ENCODE data around the gene ARL5B.

DNA sequence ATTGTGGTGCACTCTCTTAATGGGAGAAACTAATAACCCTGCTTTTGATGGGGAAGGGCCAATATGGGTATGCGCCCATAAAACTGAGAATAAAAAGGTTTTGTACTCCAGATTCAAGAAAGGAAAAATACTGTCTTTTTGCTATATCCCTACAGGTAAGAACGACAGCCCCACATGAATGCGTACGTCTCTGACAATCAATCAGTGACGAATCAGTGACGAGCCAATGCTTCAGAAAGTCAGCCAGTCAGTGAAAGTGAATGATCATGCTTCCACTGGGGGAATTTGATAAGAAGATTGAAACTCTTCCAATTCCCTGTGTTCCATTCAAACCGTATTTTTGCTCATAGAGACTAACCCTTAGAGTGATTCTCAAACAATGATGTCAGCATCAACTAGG is 26.3 kb downstream of the ARL5B start:
- no peak for TF ChIP-seq POLR2A (IDR thresholded peaks at IDR 0.05)
- TF ChIP-seq, protein P1, sequence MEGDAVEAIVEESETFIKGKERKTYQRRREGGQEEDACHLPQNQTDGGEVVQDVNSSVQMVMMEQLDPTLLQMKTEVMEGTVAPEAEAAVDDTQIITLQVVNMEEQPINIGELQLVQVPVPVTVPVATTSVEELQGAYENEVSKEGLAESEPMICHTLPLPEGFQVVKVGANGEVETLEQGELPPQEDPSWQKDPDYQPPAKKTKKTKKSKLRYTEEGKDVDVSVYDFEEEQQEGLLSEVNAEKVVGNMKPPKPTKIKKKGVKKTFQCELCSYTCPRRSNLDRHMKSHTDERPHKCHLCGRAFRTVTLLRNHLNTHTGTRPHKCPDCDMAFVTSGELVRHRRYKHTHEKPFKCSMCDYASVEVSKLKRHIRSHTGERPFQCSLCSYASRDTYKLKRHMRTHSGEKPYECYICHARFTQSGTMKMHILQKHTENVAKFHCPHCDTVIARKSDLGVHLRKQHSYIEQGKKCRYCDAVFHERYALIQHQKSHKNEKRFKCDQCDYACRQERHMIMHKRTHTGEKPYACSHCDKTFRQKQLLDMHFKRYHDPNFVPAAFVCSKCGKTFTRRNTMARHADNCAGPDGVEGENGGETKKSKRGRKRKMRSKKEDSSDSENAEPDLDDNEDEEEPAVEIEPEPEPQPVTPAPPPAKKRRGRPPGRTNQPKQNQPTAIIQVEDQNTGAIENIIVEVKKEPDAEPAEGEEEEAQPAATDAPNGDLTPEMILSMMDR (IDR thresholded peaks at IDR 0.05): no peak
